ENCODE data around the gene TEAD1. TPM values are rescaled to one million over a fixed set of nuclear protein-coding genes. Genes with fewer than 3 reads are reported as not detected.

Gene TEAD1
- polyA plus RNA-seq, 1 donor (not counting 4 experiments of a cell fraction or from before 2014, with no cell fraction given), result 32.7 TPM

DNA sequence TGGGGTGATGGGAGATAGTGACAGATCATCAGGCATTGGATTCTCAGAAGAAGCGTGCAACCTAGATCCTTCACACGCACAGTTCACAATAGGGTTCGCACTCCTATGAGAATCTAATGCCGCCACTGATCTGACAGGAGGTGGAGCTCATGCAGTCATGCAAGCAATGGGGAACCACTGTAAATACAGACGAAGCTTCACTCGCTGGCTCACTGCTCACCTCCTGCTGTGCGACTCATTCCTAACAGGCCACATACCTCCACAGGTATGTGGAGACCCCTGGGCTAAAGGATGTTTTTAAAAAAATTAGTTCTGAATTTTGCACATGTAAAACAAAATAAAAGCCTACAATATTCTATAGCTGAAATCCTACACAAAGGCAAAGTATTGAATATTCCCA is 20.5 kb upstream of the TEAD1 start:
- TF ChIP-seq, protein P1, sequence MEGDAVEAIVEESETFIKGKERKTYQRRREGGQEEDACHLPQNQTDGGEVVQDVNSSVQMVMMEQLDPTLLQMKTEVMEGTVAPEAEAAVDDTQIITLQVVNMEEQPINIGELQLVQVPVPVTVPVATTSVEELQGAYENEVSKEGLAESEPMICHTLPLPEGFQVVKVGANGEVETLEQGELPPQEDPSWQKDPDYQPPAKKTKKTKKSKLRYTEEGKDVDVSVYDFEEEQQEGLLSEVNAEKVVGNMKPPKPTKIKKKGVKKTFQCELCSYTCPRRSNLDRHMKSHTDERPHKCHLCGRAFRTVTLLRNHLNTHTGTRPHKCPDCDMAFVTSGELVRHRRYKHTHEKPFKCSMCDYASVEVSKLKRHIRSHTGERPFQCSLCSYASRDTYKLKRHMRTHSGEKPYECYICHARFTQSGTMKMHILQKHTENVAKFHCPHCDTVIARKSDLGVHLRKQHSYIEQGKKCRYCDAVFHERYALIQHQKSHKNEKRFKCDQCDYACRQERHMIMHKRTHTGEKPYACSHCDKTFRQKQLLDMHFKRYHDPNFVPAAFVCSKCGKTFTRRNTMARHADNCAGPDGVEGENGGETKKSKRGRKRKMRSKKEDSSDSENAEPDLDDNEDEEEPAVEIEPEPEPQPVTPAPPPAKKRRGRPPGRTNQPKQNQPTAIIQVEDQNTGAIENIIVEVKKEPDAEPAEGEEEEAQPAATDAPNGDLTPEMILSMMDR (optimal IDR thresholded peaks at IDR 0.05 in 1 of 3, IDR thresholded peaks at IDR 0.05 in 1 of 3, conservative IDR thresholded peaks at IDR 0.05 in 1 of 3; ENCODE audit: extremely low read depth in 1 of 3, insufficient read depth in 2 of 3, low read length in 3 of 3), result no peak
- TF ChIP-seq EZH2 (IDR thresholded peaks at IDR 0.05; ENCODE audit: low read length), result no peak
- Histone ChIP-seq H3K9ac (ENCODE audit: control insufficient read depth, extremely low read depth, insufficient read depth, low read length) (no peak overlapping the region), H3K79me2 (ENCODE audit: control insufficient read depth, insufficient read depth, low read length) (no peaks in the 10 kb centered on the region), H3K36me3 (ENCODE audit: control insufficient read depth in 2 of 2, extremely low read depth in 1 of 2, insufficient read depth in 2 of 2, low read length in 2 of 2) (no peaks in the 10 kb centered on the region), H3K4me3 (ENCODE audit: control insufficient read depth in 2 of 3, extremely low read depth in 1 of 3, insufficient read depth in 2 of 3, low read depth in 1 of 3, low read length in 3 of 3) (no peak overlapping the region), H3K27ac (ENCODE audit: control insufficient read depth, insufficient read depth, low read length) (no peak overlapping the region), H4K20me1 (ENCODE audit: control insufficient read depth, extremely low read depth, insufficient read depth, low read length) (no peaks in the 10 kb centered on the region), H3K9me3 (ENCODE audit: control insufficient read depth, low read depth, low read length) (no peaks in the 10 kb centered on the region), H2AFZ (ENCODE audit: control insufficient read depth, low read length) (no peak overlapping the region), H3K4me2 (ENCODE audit: control insufficient read depth, extremely low read depth, insufficient read depth, low read depth, low read length) (no peak overlapping the region), H3K27me3 (ENCODE audit: control insufficient read depth, extremely low read depth, insufficient read depth, low read length) (no peaks in the 10 kb centered on the region), H3K9me1 (ENCODE audit: control insufficient read depth, extremely low read depth, insufficient read depth, low read length) (no peaks in the 10 kb centered on the region), H3K4me1 (ENCODE audit: control insufficient read depth, extremely low read depth, insufficient read depth, low read length) (no peaks in the 10 kb centered on the region)
- dilution Hi-C loops (cut with MboI; ENCODE audit: extremely low pct_ligation_motif_present, low sequenced_read_pairs), result no loop called here
- FAIRE-seq (no peak), DNase-seq (ENCODE audit: low read depth, low spot score) (no peak)

DNA sequence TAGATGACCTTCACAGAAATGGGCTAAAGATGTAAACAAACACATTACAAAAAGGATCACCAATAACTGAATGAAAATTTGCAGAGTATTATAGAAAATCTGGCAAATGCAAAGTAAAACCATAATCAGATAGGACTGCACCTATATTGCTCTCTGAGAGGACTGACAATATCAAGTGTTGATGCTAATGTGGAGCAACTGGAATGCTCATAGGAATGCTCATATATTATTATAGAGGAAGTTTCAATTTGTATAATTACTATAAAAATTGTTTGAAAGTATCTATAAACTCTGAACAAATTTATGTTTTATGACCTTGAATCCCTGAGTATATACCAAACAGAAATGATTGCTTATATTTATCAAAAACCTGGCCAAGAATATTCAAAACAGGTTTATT is 18.4 kb upstream of the TEAD1 start:
- DNase-seq (ENCODE audit: low read depth, low spot score) (no peak), FAIRE-seq (no peak)
- no peak overlapping the region for H3K4me3 ChIP-seq (ENCODE audit: control insufficient read depth in 2 of 3, extremely low read depth in 1 of 3, insufficient read depth in 2 of 3, low read depth in 1 of 3, low read length in 3 of 3)
- H2AFZ ChIP-seq (ENCODE audit: control insufficient read depth, low read length), result no peak overlapping the region
- no peaks in the 10 kb centered on the region for H3K79me2 ChIP-seq (ENCODE audit: control insufficient read depth, insufficient read depth, low read length)
- H3K4me2 ChIP-seq (ENCODE audit: control insufficient read depth, extremely low read depth, insufficient read depth, low read depth, low read length), result no peak overlapping the region
- TF ChIP-seq EZH2 (IDR thresholded peaks at IDR 0.05; ENCODE audit: low read length), result no peak
- TF ChIP-seq, protein P1 (optimal IDR thresholded peaks at IDR 0.05 in 1 of 3, IDR thresholded peaks at IDR 0.05 in 1 of 3, conservative IDR thresholded peaks at IDR 0.05 in 1 of 3; ENCODE audit: extremely low read depth in 1 of 3, insufficient read depth in 2 of 3, low read length in 3 of 3), result no peak
- no peaks in the 10 kb centered on the region for H3K4me1 ChIP-seq (ENCODE audit: control insufficient read depth, extremely low read depth, insufficient read depth, low read length)
- H3K36me3 ChIP-seq (ENCODE audit: control insufficient read depth in 2 of 2, extremely low read depth in 1 of 2, insufficient read depth in 2 of 2, low read length in 2 of 2), result no peaks in the 10 kb centered on the region
- no peaks in the 10 kb centered on the region for H4K20me1 ChIP-seq (ENCODE audit: control insufficient read depth, extremely low read depth, insufficient read depth, low read length)
- peaks cover 4% of the 10 kb centered on the region for H3K27me3 ChIP-seq (ENCODE audit: control insufficient read depth, extremely low read depth, insufficient read depth, low read length)
- dilution Hi-C loops (cut with MboI; ENCODE audit: extremely low pct_ligation_motif_present, low sequenced_read_pairs), result no loop called here
- no peaks in the 10 kb centered on the region for H3K9me3 ChIP-seq (ENCODE audit: control insufficient read depth, low read depth, low read length)
- no peak overlapping the region for H3K9ac ChIP-seq (ENCODE audit: control insufficient read depth, extremely low read depth, insufficient read depth, low read length)
- H3K27ac ChIP-seq (ENCODE audit: control insufficient read depth, insufficient read depth, low read length), result no peak overlapping the region
- no peaks in the 10 kb centered on the region for H3K9me1 ChIP-seq (ENCODE audit: control insufficient read depth, extremely low read depth, insufficient read depth, low read length)
